ENCODE data around the gene NGLY1.

The NGLY1 gene

DNA sequence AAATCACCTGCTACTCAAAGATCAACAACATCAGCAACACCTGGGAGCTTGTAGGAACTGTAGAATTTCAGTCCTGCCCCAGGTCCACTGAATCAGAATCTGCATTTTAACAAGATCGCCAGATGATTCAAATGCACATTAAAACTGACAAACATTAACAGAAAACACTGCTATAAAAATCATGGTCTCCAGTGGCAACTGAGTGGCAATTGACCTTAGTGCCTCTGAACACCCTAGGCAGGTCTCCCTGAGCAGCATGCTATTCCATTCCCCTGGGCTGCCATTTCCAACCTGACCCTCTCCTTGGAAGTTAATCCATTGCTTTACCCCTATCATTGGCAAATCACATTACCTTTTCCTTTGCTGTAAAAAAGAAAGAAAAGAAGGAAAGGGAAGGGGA, 95.5 kb downstream of the NGLY1 start:
- no peak overlapping the region for H3K27ac Mint-ChIP-seq
- no peaks in the 10 kb centered on the region for H3K9me3 Mint-ChIP-seq
- TF ChIP-seq, protein P1, sequence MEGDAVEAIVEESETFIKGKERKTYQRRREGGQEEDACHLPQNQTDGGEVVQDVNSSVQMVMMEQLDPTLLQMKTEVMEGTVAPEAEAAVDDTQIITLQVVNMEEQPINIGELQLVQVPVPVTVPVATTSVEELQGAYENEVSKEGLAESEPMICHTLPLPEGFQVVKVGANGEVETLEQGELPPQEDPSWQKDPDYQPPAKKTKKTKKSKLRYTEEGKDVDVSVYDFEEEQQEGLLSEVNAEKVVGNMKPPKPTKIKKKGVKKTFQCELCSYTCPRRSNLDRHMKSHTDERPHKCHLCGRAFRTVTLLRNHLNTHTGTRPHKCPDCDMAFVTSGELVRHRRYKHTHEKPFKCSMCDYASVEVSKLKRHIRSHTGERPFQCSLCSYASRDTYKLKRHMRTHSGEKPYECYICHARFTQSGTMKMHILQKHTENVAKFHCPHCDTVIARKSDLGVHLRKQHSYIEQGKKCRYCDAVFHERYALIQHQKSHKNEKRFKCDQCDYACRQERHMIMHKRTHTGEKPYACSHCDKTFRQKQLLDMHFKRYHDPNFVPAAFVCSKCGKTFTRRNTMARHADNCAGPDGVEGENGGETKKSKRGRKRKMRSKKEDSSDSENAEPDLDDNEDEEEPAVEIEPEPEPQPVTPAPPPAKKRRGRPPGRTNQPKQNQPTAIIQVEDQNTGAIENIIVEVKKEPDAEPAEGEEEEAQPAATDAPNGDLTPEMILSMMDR (IDR thresholded peaks at IDR 0.05) = no peak
- no peaks in the 10 kb centered on the region for H3K36me3 Mint-ChIP-seq (ENCODE audit: low read depth)
- no peak for DNase-seq
- H3K27me3 Mint-ChIP-seq (ENCODE audit: low read depth, poor library complexity) = peaks cover 12% of the 10 kb centered on the region
- no peak overlapping the region for H3K4me3 Mint-ChIP-seq
- no peaks in the 10 kb centered on the region for H3K4me1 Mint-ChIP-seq

DNA sequence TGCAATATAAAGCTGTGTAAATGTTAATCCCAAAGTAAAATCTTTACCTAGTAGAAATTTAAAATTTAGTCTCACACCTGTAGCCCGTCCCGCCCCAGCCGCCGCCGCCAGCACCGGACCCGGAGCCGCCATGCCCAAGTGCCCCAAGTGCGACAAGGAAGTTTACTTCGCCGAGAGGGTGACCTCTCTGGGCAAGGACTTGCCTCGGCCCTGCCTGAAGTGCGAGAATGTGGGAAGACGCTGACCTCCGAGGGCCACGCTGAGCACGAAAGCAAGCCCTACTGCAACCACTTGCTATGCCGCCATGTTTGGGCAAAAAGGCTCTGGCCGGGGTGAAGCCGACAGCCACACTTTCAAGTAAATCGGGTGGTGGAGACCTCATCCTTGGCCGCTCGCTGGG, 96.5 kb downstream of the NGLY1 start:
- TF ChIP-seq, protein P1 (IDR thresholded peaks at IDR 0.05) = no peak
- Mint-ChIP-seq H3K4me3 (no peak overlapping the region), H3K27ac (no peak overlapping the region), H3K27me3 (ENCODE audit: low read depth, poor library complexity) (peaks cover 12% of the 10 kb centered on the region), H3K4me1 (no peaks in the 10 kb centered on the region), H3K9me3 (no peaks in the 10 kb centered on the region), H3K36me3 (ENCODE audit: low read depth) (no peaks in the 10 kb centered on the region)
- DNase-seq = no peak

DNA sequence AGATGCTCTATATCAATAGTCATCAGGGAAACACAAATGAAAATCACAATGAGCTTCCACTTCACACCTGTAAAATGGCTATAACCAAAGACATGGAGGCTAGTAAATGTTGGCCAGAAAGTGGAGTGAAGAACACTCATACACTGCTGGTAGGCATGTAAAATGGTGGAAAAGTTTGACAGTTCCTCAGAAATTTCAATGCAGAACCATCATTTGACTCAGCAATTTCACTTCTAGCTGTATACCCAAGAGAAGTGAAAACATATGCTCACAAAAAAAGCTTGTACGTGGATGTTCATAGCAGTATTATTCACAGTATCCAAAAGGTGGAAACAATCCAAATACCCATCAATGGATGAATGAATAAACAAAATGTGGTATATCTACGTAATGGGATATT, 99.4 kb downstream of the NGLY1 start:
- TF ChIP-seq, protein P1 (IDR thresholded peaks at IDR 0.05) = no peak
- H3K4me1 Mint-ChIP-seq = no peaks in the 10 kb centered on the region
- no peaks in the 10 kb centered on the region for H3K36me3 Mint-ChIP-seq (ENCODE audit: low read depth)
- no peaks in the 10 kb centered on the region for H3K27me3 Mint-ChIP-seq (ENCODE audit: low read depth, poor library complexity)
- H3K4me3 Mint-ChIP-seq = no peak overlapping the region
- no peak overlapping the region for H3K27ac Mint-ChIP-seq
- H3K9me3 Mint-ChIP-seq = no peaks in the 10 kb centered on the region
- no peak for DNase-seq

DNA sequence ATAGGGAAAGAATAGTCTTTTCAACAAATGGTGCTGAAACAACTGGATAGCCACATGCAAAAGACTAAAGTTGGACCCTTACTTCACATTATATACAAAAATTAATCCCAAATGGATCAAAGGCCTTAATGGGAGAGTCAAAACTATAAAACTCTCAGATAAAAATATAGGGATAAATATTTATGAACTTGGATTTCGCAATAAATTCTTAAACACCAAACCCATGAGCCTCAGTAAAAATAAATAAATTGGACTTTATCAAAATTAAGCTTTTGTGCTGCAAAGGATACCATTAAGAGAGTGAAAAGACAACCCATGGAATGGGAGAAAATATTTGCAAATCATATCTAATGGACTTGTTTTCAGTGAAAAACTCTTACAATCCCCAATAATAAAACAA, 99.8 kb downstream of the NGLY1 start:
- Mint-ChIP-seq H3K4me1 (no peaks in the 10 kb centered on the region), H3K9me3 (no peaks in the 10 kb centered on the region), H3K27ac (no peak overlapping the region), H3K4me3 (no peak overlapping the region), H3K36me3 (ENCODE audit: low read depth) (no peaks in the 10 kb centered on the region), H3K27me3 (ENCODE audit: low read depth, poor library complexity) (no peaks in the 10 kb centered on the region)
- TF ChIP-seq, protein P1 (IDR thresholded peaks at IDR 0.05) = no peak
- DNase-seq = no peak

DNA sequence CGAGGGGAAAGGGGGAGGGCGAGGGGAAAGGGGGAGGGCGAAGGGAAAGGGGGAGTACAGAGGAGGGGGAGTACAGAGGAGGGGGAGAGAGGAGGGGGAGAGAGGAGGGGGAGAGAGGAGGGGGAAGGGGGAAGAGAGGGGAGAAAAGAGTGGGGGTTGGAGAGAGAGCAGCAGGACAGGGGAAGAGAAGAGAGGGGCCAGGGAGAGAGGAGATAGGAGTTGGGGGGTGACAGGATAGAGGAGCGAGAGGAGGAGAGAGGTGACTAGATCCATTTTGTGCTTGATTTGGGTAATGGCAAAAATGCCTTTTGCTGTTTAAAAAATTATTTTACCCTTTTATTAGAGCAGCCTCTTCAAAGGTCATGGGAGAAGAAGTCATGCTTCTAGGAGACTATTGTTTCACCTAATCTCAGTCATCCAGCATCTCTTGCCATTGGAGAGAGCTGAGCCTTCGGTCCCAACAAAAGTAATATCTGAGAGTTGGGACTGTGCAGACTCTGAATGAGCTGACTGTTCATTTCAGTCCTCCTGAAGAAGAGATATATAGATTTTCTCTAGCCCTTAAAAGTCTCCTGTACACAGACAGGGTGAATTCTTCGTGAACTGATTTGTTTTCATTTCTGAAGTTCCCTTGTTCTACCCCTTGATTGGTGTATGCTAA, 103.5 kb downstream of the NGLY1 start:
- no peaks in the 10 kb centered on the region for H3K36me3 Mint-ChIP-seq (ENCODE audit: low read depth)
- no peak overlapping the region for H3K27ac Mint-ChIP-seq
- H3K4me1 Mint-ChIP-seq = no peaks in the 10 kb centered on the region
- TF ChIP-seq, protein P1 (IDR thresholded peaks at IDR 0.05) = no peak
- DNase-seq = no peak
- no peak overlapping the region for H3K4me3 Mint-ChIP-seq
- H3K27me3 Mint-ChIP-seq (ENCODE audit: low read depth, poor library complexity) = no peaks in the 10 kb centered on the region
- H3K9me3 Mint-ChIP-seq = no peaks in the 10 kb centered on the region

DNA sequence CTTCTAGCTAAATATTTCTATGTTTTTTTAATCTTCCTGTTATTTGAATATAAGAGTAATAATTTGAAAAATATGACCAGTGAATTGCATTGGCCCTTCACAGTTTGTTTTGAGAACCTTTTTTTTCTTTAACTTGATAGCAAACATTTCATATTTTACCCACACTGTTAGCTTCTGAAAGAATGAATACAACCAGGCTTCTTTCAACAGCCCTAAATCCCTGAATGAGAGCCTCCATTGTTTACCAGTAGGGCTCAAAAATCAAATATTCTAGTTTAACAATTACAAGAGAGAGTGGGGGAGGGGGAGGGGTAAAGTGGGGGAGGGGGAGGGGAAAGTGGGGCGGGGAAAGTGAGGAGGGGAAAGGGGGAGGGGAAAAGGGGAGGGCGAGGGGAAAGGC, 104.1 kb downstream of the NGLY1 start:
- TF ChIP-seq, protein P1 (IDR thresholded peaks at IDR 0.05) = no peak
- Mint-ChIP-seq H3K4me1 (no peaks in the 10 kb centered on the region), H3K27me3 (ENCODE audit: low read depth, poor library complexity) (no peaks in the 10 kb centered on the region), H3K36me3 (ENCODE audit: low read depth) (no peaks in the 10 kb centered on the region), H3K9me3 (no peaks in the 10 kb centered on the region), H3K4me3 (no peak overlapping the region), H3K27ac (no peak overlapping the region)
- DNase-seq = no peak
